IMR-90 (cell line): ENCODE results near the gene TTBK2. TPM values are rescaled to one million over a fixed set of nuclear protein-coding genes. Genes with fewer than 3 reads are reported as not detected.

ENCODE experiments used
- ATAC-seq: fragments of 200-7000 bp; cut with Tn5 transposase; 2 replicates; pipeline ENCODE4 v1.9.1; 2020; ENCODE audit warnings: low read depth, mild to moderate bottlenecking, moderate library complexity
- BruUV-seq: library from RNA; stranded (reverse); fragments of 400-500 nt; replicated peaks from 2 replicates; lab custom pipeline; 2021; lab: Mats Ljungman, UMichigan
- CTCF ChIA-PET: fragments of 300-600 bp; formaldehyde crosslinking; extraction: SDS; loops from one replicate; lab custom pipeline; 2021; ENCODE audit warnings: antibody characterized with exemption; lab: Yijun Ruan, JAX
- POLR2A ChIA-PET: fragments of 300-600 bp; sonication (Branson Sonifier 250); formaldehyde crosslinking; loops from one replicate; lab custom pipeline; 2022; ENCODE audit warnings: antibody characterized with exemption; ENCODE audit not compliant: unreplicated experiment; lab: Charles Lee
- DNase-seq: peaks from one replicate; pipeline ENCODE4 v3.0.0; 2013
- H2AFZ ChIP-seq: replicated peaks from 2 replicates; pipeline ENCODE3; 2013; ENCODE audit warnings: low read length, mild to moderate bottlenecking; ENCODE audit not compliant: poor library complexity
- H2AK5ac ChIP-seq: 2 replicates; pipeline ENCODE4 v1.6.1; 2013; ENCODE audit warnings: low read depth, low read length, inconsistent platforms
- H2AK9ac ChIP-seq: replicated peaks from 2 replicates; pipeline ENCODE3; 2013; ENCODE audit warnings: mild to moderate bottlenecking, low read depth, low read length, moderate library complexity; ENCODE audit not compliant: poor library complexity
- H2BK120ac ChIP-seq: 2 replicates; pipeline ENCODE4 v1.6.1; 2013; ENCODE audit warnings: low read depth, low read length, inconsistent platforms
- H2BK15ac ChIP-seq: 3 replicates; pipeline ENCODE4 v1.6.1; 2013; ENCODE audit warnings: low read depth, low read length, inconsistent platforms
- H2BK20ac ChIP-seq: 2 replicates; pipeline ENCODE4 v1.6.1; 2013; ENCODE audit warnings: low read depth, mild to moderate bottlenecking, inconsistent platforms, low read length, moderate library complexity
- H2BK5ac ChIP-seq: 2 replicates; pipeline ENCODE4 v1.6.1; 2013; ENCODE audit warnings: mild to moderate bottlenecking, low read depth, low read length, inconsistent platforms; ENCODE audit not compliant: poor library complexity, severe bottlenecking
- H3K14ac ChIP-seq: replicated peaks from 2 replicates; pipeline ENCODE4 v1.6.1; 2013; ENCODE audit warnings: low read depth, low read length, inconsistent platforms
- H3K18ac ChIP-seq: 2 replicates; pipeline ENCODE4 v1.6.1; 2013; ENCODE audit warnings: low read depth, low read length, control low read depth
- H3K23ac ChIP-seq: 2 replicates; pipeline ENCODE4 v1.6.1; 2013; ENCODE audit warnings: low read depth, low read length, inconsistent platforms
- H3K27ac ChIP-seq: 2 replicates; pipeline ENCODE4 v1.5.1; 2013; ENCODE audit warnings: mild to moderate bottlenecking, control low read depth, low read length; ENCODE audit not compliant: insufficient read depth
- H3K27me3 ChIP-seq: 2 replicates; pipeline ENCODE4 v1.6.1; 2013; ENCODE audit warnings: low read length; ENCODE audit not compliant: control insufficient read depth, insufficient read depth
- H3K36me3 ChIP-seq: 2 replicates; pipeline ENCODE4 v1.6.1; 2013; ENCODE audit warnings: low read length, mixed read lengths; ENCODE audit not compliant: control insufficient read depth, insufficient read depth
- H3K4ac ChIP-seq: 2 replicates; pipeline ENCODE4 v1.6.1; 2013; ENCODE audit warnings: low read depth, low read length, inconsistent platforms
- H3K4me1 ChIP-seq: 2 replicates; pipeline ENCODE4 v1.6.1; 2013; ENCODE audit warnings: low read length, mixed read lengths; ENCODE audit not compliant: control insufficient read depth, insufficient read depth
- H3K4me2 ChIP-seq: 2 replicates; pipeline ENCODE4 v1.6.1; 2013; ENCODE audit warnings: low read depth, mild to moderate bottlenecking, control low read depth, low read length, moderate library complexity
- H3K4me3 ChIP-seq: 2 replicates; pipeline ENCODE4 v1.5.1; 2013; ENCODE audit warnings: low read depth, mild to moderate bottlenecking, control low read depth, low read length, moderate library complexity; ENCODE audit not compliant: insufficient read depth
- H3K56ac ChIP-seq: 2 replicates; pipeline ENCODE4 v1.6.1; 2013; ENCODE audit warnings: low read length, inconsistent platforms; ENCODE audit not compliant: insufficient read depth; ENCODE audit errors: extremely low read depth
- H3K79me1 ChIP-seq, 2 experiments: 2 replicates each; pipeline ENCODE4 v1.6.1; 2013; ENCODE audit warnings: low read length in 2 of 2, inconsistent platforms in 1 of 2, low read depth in 1 of 2
- H3K9ac ChIP-seq: 2 replicates; pipeline ENCODE4 v1.6.1; 2013; ENCODE audit warnings: low read depth, low read length, control low read depth
- H3K9me1 ChIP-seq: 2 replicates; pipeline ENCODE4 v1.6.1; 2013; ENCODE audit warnings: low read length, inconsistent platforms; ENCODE audit not compliant: insufficient read depth
- H3K9me3 ChIP-seq: 2 replicates; pipeline ENCODE4 v1.6.1; 2013; ENCODE audit warnings: low read length; ENCODE audit not compliant: control insufficient read depth, insufficient read depth
- H4K20me1 ChIP-seq: 2 replicates; pipeline ENCODE4 v1.6.1; 2013; ENCODE audit warnings: low read length, inconsistent platforms; ENCODE audit not compliant: insufficient read depth
- H4K5ac ChIP-seq: 2 replicates; pipeline ENCODE4 v1.6.1; 2013; ENCODE audit warnings: mild to moderate bottlenecking, low read depth, low read length, control low read depth
- H4K8ac ChIP-seq, 2 experiments: 2 replicates each; pipeline ENCODE4 v1.6.1; 2013; ENCODE audit warnings: low read depth in 2 of 2, low read length in 2 of 2, control low read depth in 1 of 2, inconsistent platforms in 1 of 2
- H4K91ac ChIP-seq: 2 replicates; pipeline ENCODE4 v1.6.1; 2013; ENCODE audit warnings: low read depth, low read length, inconsistent platforms; ENCODE audit not compliant: insufficient read depth
- BHLHE40 ChIP-seq: fragments of 150-350 bp; IDR thresholded peaks from 2 replicates; pipeline ENCODE4 v1.6.1; 2016; ENCODE audit warnings: mild to moderate bottlenecking, low read depth, low read length
- CEBPB ChIP-seq: IDR thresholded peaks from 2 replicates; pipeline ENCODE4 v1.6.1; 2012; ENCODE audit warnings: low read depth, low read length, improper control_type of control experiment
- CHD1 ChIP-seq: IDR thresholded peaks from 2 replicates; pipeline ENCODE4 v1.6.1; 2012; ENCODE audit warnings: low read depth, low read length, improper control_type of control experiment
- CTCF ChIP-seq: conservative IDR thresholded peaks from 2 replicates; pipeline ENCODE4 v1.5.1; 2012; ENCODE audit warnings: mild to moderate bottlenecking, low read depth, low read length, improper control_type of control experiment
- ELK1 ChIP-seq: fragments of 150-350 bp; IDR thresholded peaks from 2 replicates; pipeline ENCODE4 v1.6.1; 2016; ENCODE audit warnings: low read depth, mild to moderate bottlenecking, low read length, moderate library complexity, borderline replicate concordance
- FOS ChIP-seq: fragments of 150-350 bp; IDR thresholded peaks from 2 replicates; pipeline ENCODE4 v1.6.1; 2016; ENCODE audit warnings: low read depth, low read length
- MAFK ChIP-seq: IDR thresholded peaks from 2 replicates; pipeline ENCODE4 v1.6.1; 2012; ENCODE audit warnings: low read depth, low read length, improper control_type of control experiment
- MAZ ChIP-seq: IDR thresholded peaks from 2 replicates; pipeline ENCODE4 v1.6.1; 2012; ENCODE audit warnings: low read depth, mild to moderate bottlenecking, low read length, improper control_type of control experiment, moderate library complexity, borderline replicate concordance
- MXI1 ChIP-seq: IDR thresholded peaks from 2 replicates; pipeline ENCODE4 v1.6.1; 2012; ENCODE audit warnings: low read depth, mild to moderate bottlenecking, low read length, moderate library complexity, borderline replicate concordance
- NFE2L2 ChIP-seq: fragments of 150-350 bp; IDR thresholded peaks from 2 replicates; pipeline ENCODE4 v1.6.1; 2016; ENCODE audit warnings: low read depth, mild to moderate bottlenecking, low read length
- POLR2A ChIP-seq: IDR thresholded peaks from 2 replicates; pipeline ENCODE4 v1.6.1; 2012; ENCODE audit warnings: mild to moderate bottlenecking, low read depth, low read length
- RAD21 ChIP-seq: IDR thresholded peaks from 2 replicates; pipeline ENCODE4 v1.6.1; 2012; ENCODE audit warnings: low read length, improper control_type of control experiment
- RCOR1 ChIP-seq: IDR thresholded peaks from 2 replicates; pipeline ENCODE4 v1.6.1; 2012; ENCODE audit warnings: mild to moderate bottlenecking, low read length, improper control_type of control experiment; ENCODE audit not compliant: insufficient replicate concordance
- RFX5 ChIP-seq: IDR thresholded peaks from 2 replicates; pipeline ENCODE4 v1.8.0; 2012; ENCODE audit warnings: low read depth, mild to moderate bottlenecking, low read length, moderate library complexity
- SMC3 ChIP-seq: fragments of 150-350 bp; IDR thresholded peaks from 2 replicates; pipeline ENCODE4 v1.6.1; 2016; ENCODE audit warnings: low read depth, mild to moderate bottlenecking, antibody characterized with exemption, low read length, moderate library complexity
- USF2 ChIP-seq: fragments of 150-350 bp; IDR thresholded peaks from 2 replicates; pipeline ENCODE4 v1.6.1; 2017; ENCODE audit warnings: mild to moderate bottlenecking, antibody characterized with exemption, low read length, low read depth
- WGBS, 2 experiments: methylation state at CpG; one replicate each; pipeline versions ENCODE4 v1.1.5 to v1.1.7; 2013; ENCODE audit warnings: missing lambda C conversion rate in 2 of 2; ENCODE audit not compliant: insufficient read length in 1 of 2; ENCODE audit errors: extremely low coverage in 2 of 2; 5-methylcytosine and 5-hydroxymethylcytosine counted together
- dilution Hi-C: fragments of 300-500 bp; cut with HindIII; formaldehyde crosslinking; loops from one replicate; pipeline ENCODE4 v1.14.3; 2018; ENCODE audit warnings: low sequenced_read_pairs; ENCODE audit not compliant: unreplicated experiment
- in situ Hi-C: fragments of 300-500 bp; cut with MboI; formaldehyde crosslinking; loops from 3 replicates; pipeline ENCODE4 v1.14.3; 2019; ENCODE audit warnings: low sequenced_read_pairs, inconsistent platforms, mixed read lengths
- intact Hi-C: fragments of 100-400 bp; cut with micrococcal nuclease; formaldehyde crosslinking; loops from 2 replicates; pipeline ENCODE4 v1.10.0; 2022
- polyA plus RNA-seq, 3 experiments: library from polyadenylated mRNA; depleted of rRNA; stranded (reverse); fragments of >200 nt; gene quantifications; 2 replicates each; pipeline ENCODE4 v1.2.3, GENCODE V29; 2012; ENCODE audit warnings: low replicate concordance in 1 of 3
- total RNA-seq: library from RNA; depleted of rRNA; stranded (reverse); fragments of >200 nt; gene quantifications from 2 replicates; pipeline ENCODE4 v1.2.3, GENCODE V29; 2012

TTBK2 gene
- total and polyA plus RNA-seq, 2 of the 4 experiments (the other 2 are of a cell fraction) = 2.4 to 3.2 TPM

GRCh38 chr15:42918047-42918446, 2.5 kb downstream of the TTBK2 start:
- Histone ChIP-seq H3K18ac (no peak overlapping the region), H2AK9ac (no peak overlapping the region), H2AK5ac (no peak overlapping the region), H4K91ac (no peak overlapping the region), H4K8ac (no peak overlapping the region), H4K5ac (no peak overlapping the region), H3K9ac (no peak overlapping the region), H3K79me1 (peaks cover 17 to 40% of the 10 kb centered on the region in 2 experiments), H4K20me1 (peaks cover 4% of the 10 kb centered on the region; the same call in 1 of the 2 replicates), H2BK20ac (no peak overlapping the region), H3K9me1 (peaks cover 8% of the 10 kb centered on the region; the same call in 1 of the 2 replicates), H3K9me3 (no peaks in the 10 kb centered on the region), H2BK120ac (no peak overlapping the region), H2BK5ac (no peak overlapping the region), H3K23ac (no peak overlapping the region; the same call in 1 of the 2 replicates), H3K56ac (no peak overlapping the region), H3K4me2 (no peak overlapping the region), H3K4ac (no peak overlapping the region), H3K4me3 (no peak overlapping the region), H2AFZ (no peak overlapping the region), H2BK15ac (no peak overlapping the region), H3K4me1 (peaks cover 2% of the 10 kb centered on the region), H3K27me3 (no peaks in the 10 kb centered on the region), H3K36me3 (no peaks in the 10 kb centered on the region), H3K27ac (no peak overlapping the region), H3K14ac (no peak overlapping the region)
- POLR2A ChIA-PET = no interaction called here
- intact Hi-C loops = no loop called here
- CTCF ChIA-PET = no interaction called here
- DNase-seq (no peak), ATAC-seq (no peak)
- no TSS peak for BruUV-seq
- WGBS, 2 experiments = no CpG with 5 or more reads among the region's 5 CpGs
- dilution Hi-C loops = no loop called here
- in situ Hi-C loops = no loop called here
- no peak for TF ChIP-seq RAD21
- TF ChIP-seq BHLHE40 = no peak
- no peak for TF ChIP-seq RCOR1
- TF ChIP-seq NFE2L2 = no peak
- TF ChIP-seq MAFK = no peak
- no peak for TF ChIP-seq ELK1
- no peak for TF ChIP-seq SMC3
- no peak for TF ChIP-seq FOS
- no peak for TF ChIP-seq MAZ
- no peak for TF ChIP-seq POLR2A
- no peak for TF ChIP-seq USF2
- no peak for TF ChIP-seq CTCF
- no peak for TF ChIP-seq CHD1
- TF ChIP-seq RFX5 = no peak
- no peak for TF ChIP-seq CEBPB
- no peak for TF ChIP-seq MXI1
